ENCODE results near the gene JMJD4. TPM values are rescaled to one million over a fixed set of nuclear protein-coding genes. Genes with fewer than 3 reads are reported as not detected.
A peak's percentile ranks its signal among the peaks of the same experiment; 100 is the strongest.

The JMJD4 gene
- total and polyA plus RNA-seq, 2 of the 8 experiments (the other 6 are each of a cell fraction or from before 2014, with no cell fraction given), result 13.2 to 23.3 TPM

- H2AK5ac ChIP-seq (ENCODE audit: low read depth, low read length), result no peak overlapping the region
- H3K14ac ChIP-seq (ENCODE audit: insufficient read length), result no peak overlapping the region
- peaks cover 5% of the 10 kb centered on the region for H3K23me2 ChIP-seq (ENCODE audit: low read depth, low read length)
- WGBS, 2 experiments (ENCODE audit: extremely low coverage in 1 of 2, insufficient coverage in 1 of 2, insufficient read length in 1 of 2, insufficient replicate concordance in 2 of 2, low coverage in 1 of 2, low lambda C conversion rate in 2 of 2, missing lambda C conversion rate in 1 of 2), result 93% methylated on average over 7 of the region's 7 CpGs; no CpG with 5 or more reads in 1 of the 2 experiments
- H3K4me2 ChIP-seq (ENCODE audit: insufficient read depth in 1 of 2, low read depth in 2 of 2, low read length in 2 of 2), result no peak overlapping the region
- H3K36me3 ChIP-seq (ENCODE audit: control insufficient read depth in 2 of 4, insufficient read depth in 4 of 4, low read length in 3 of 4), result 0 out of 8 replicates have a peak, but pooled peaks cover 0 to 2% (median 0%) of the 10 kb centered on the region in 4 experiments
- no peak overlapping the region for H3K27ac ChIP-seq (ENCODE audit: low read depth, low read length)
- no peak overlapping the region for H3K9ac ChIP-seq (replicated peaks in 1 of 4; ENCODE audit: extremely low read depth in 1 of 4, low read depth in 3 of 4, low read length in 3 of 4)
- H3K27me3 ChIP-seq (replicated peaks in 1 of 4; ENCODE audit: control insufficient read depth in 3 of 4, extremely low read depth in 1 of 4, insufficient read depth in 3 of 4, low read length in 3 of 4), result no peaks in the 10 kb centered on the region
- no peak overlapping the region for H3K18ac ChIP-seq (ENCODE audit: extremely low read depth, low read length)
- H3K4ac ChIP-seq (replicated peaks; ENCODE audit: insufficient read length, low read depth, low read length), result no peak overlapping the region
- DNase-seq (ENCODE audit: low read depth in 1 of 2, low spot score in 2 of 2), result no peak
- no peak overlapping the region for H4K5ac ChIP-seq (ENCODE audit: insufficient read length, low read depth, low read length)
- no peak overlapping the region for H2BK120ac ChIP-seq (replicated peaks; ENCODE audit: low read depth, low read length)
- H2BK12ac ChIP-seq (ENCODE audit: low read depth, low read length), result no peak overlapping the region
- peaks cover 17 to 28% of the 10 kb centered on the region in 2 experiments for H4K20me1 ChIP-seq (replicated peaks in 1 of 2; ENCODE audit: control insufficient read depth in 1 of 2, insufficient read depth in 2 of 2, low read length in 2 of 2)
- no peak overlapping the region for H4K91ac ChIP-seq (replicated peaks; ENCODE audit: insufficient read length, low read length)
- TF ChIP-seq SP4 (IDR thresholded peaks at IDR 0.05; ENCODE audit: low read length) (no peak), JUN (IDR thresholded peaks at IDR 0.05; ENCODE audit: low read depth, low read length) (no peak)
- peaks cover 0 to 5% (median 2%) of the 10 kb centered on the region in 4 experiments; a peak in 1 of 7 replicates for H3K4me1 ChIP-seq (replicated peaks in 1 of 4; ENCODE audit: control insufficient read depth in 3 of 4, insufficient read depth in 4 of 4, low read length in 3 of 4)
- POLR2A ChIA-PET (ENCODE audit: partially characterized antibody), result interaction anchor here (1.4 kb wide), 1 partner anchor 9 kb away, joined by 5 read pairs; no protein-coding TSS in a partner anchor
- H3K79me2 ChIP-seq (ENCODE audit: control insufficient read depth in 1 of 2, insufficient read depth in 2 of 2, low read length in 2 of 2), result peaks cover 6 to 85% of the 10 kb centered on the region in 2 experiments; a peak in 3 of 4 replicates
- peaks cover 51% of the 10 kb centered on the region for H3K79me1 ChIP-seq (ENCODE audit: low read depth, low read length)
- no peak overlapping the region for H2BK5ac ChIP-seq (ENCODE audit: low read depth, low read length)
- 0 out of 2 replicates have a peak overlapping the region, but pooled peaks have one; percentile 2 for H4K8ac ChIP-seq (ENCODE audit: extremely low read depth, insufficient read depth, low read length)
- no peak overlapping the region for H3K4me3 ChIP-seq (ENCODE audit: extremely low read depth in 1 of 4, insufficient read depth in 2 of 4, low read depth in 3 of 4, low read length in 4 of 4)
- no peaks in the 10 kb centered on the region for H3K9me3 ChIP-seq (ENCODE audit: insufficient read depth in 2 of 2, low read depth in 1 of 2, low read length in 1 of 2)
- H2AFZ ChIP-seq (ENCODE audit: low read length), result no peak overlapping the region
- no peak for FAIRE-seq
- CTCF ChIA-PET (ENCODE audit: partially characterized antibody), result interaction anchor here (2.8 kb wide), 1 partner anchor 10 kb away, joined by 9 read pairs; no protein-coding TSS in a partner anchor
- no peak overlapping the region for H2BK15ac ChIP-seq (ENCODE audit: low read length)
- no peak overlapping the region for H3K56ac ChIP-seq (replicated peaks; ENCODE audit: insufficient read length, low read depth, low read length)
- no peak overlapping the region for H2BK20ac ChIP-seq (ENCODE audit: low read length)
- no peak overlapping the region for H3K23ac ChIP-seq (ENCODE audit: insufficient read length)
These were observed 4.5 kb upstream of the JMJD4 start for GRCh38 chr1:227739636-227740035.

Data from H1 (cell line).